OCI-LY3 (cell line): Measurements from ENCODE around the gene TLK1.

Experiments
- H2AFZ ChIP-seq: fragments of 200-600, 300-600 bp; shearing (Covaris generic); 2 replicates; pipeline ENCODE4 v1.6.0; 2014; ENCODE audit warnings: antibody characterized with exemption, low read depth, low read length
- H3K27ac ChIP-seq: fragments of 200-600, 300-600 bp; sonication (generic); 2 replicates; pipeline ENCODE4 v1.5.1; 2014; ENCODE audit warnings: mild to moderate bottlenecking, low read length, moderate library complexity, mixed read lengths
- H3K27me3 ChIP-seq: fragments of 200-600, 300-600 bp; sonication (generic); 2 replicates; pipeline ENCODE4 v1.6.1; 2014; ENCODE audit warnings: low read depth, low read length, mixed read lengths
- H3K36me3 ChIP-seq: fragments of 200-600, 300-600 bp; sonication (generic); replicated peaks from 2 replicates; pipeline ENCODE3; 2014; ENCODE audit warnings: low read depth, low read length, mixed read lengths
- H3K4me1 ChIP-seq: fragments of 300-600, 200-600 bp; sonication (generic); 2 replicates; pipeline ENCODE4 v1.6.1; 2014; ENCODE audit warnings: low read length, mixed read lengths
- H3K4me2 ChIP-seq: fragments of 200-600, 300-600 bp; sonication (generic); 2 replicates; pipeline ENCODE4 v1.6.1; 2014; ENCODE audit warnings: low read length, mixed read lengths
- H3K4me3 ChIP-seq: fragments of 300-600, 200-600 bp; sonication (generic); 2 replicates; pipeline ENCODE4 v1.5.1; 2014; ENCODE audit warnings: antibody characterized with exemption, mild to moderate bottlenecking, low read length, moderate library complexity
- H3K79me2 ChIP-seq: fragments of 300-600, 200-600 bp; shearing (Covaris generic); 2 replicates; pipeline ENCODE4 v1.6.1; 2014; ENCODE audit warnings: mild to moderate bottlenecking, low read length, mixed read lengths
- H3K9ac ChIP-seq: fragments of 300-600, 200-600 bp; shearing (Covaris generic); 2 replicates; pipeline ENCODE4 v1.6.0; 2014; ENCODE audit warnings: mild to moderate bottlenecking, low read length, moderate library complexity
- H3K9me3 ChIP-seq: fragments of 200-600, 300-600 bp; shearing (Covaris generic); 2 replicates; pipeline ENCODE4 v1.6.1; 2014; ENCODE audit warnings: low read length, mixed read lengths; ENCODE audit not compliant: insufficient read depth
- H4K20me1 ChIP-seq: fragments of 200-600, 300-600 bp; sonication (generic); 2 replicates; pipeline ENCODE4 v1.6.1; 2016; ENCODE audit warnings: low read length, mixed read lengths; ENCODE audit not compliant: insufficient read depth
- CTCF ChIP-seq: fragments of 200-600, 300-600 bp; sonication (generic); IDR thresholded peaks from 2 replicates; pipeline ENCODE4 v1.5.1; 2014; ENCODE audit warnings: antibody characterized with exemption, low read length, low read depth
- EZH2phosphoT487 ChIP-seq: fragments of 200-600 bp; shearing (Covaris generic); IDR thresholded peaks from 2 replicates; pipeline ENCODE4 v1.6.1; 2018; ENCODE audit warnings: antibody characterized with exemption, mixed run types, low read depth

TLK1 gene

DNA sequence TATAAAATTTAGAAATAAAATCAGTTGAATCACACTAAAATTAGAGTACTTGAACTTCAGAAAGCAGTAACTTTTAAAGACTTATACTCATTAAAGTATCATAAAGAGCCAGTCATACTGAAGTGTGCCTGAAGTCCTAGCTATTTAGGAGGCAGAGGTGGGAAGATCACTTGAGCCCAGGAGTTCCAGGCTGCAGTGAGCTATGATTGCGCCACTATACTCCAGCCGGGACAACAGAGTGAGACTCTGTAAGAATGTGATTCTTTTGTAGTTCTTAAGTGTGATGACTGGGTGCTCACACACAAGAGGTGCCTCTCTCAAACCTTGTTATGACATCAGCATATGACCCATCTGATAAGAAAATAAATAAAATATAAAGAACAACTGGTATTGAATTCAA is 14.6 kb downstream of the TLK1 start:
- no peak overlapping the region for H3K4me2 ChIP-seq
- no peak overlapping the region for H3K4me3 ChIP-seq
- peaks cover 92% of the 10 kb centered on the region for H4K20me1 ChIP-seq
- H3K79me2 ChIP-seq = peaks cover 97% of the 10 kb centered on the region
- no peak overlapping the region for H3K9ac ChIP-seq
- no peaks in the 10 kb centered on the region for H3K9me3 ChIP-seq
- no peak overlapping the region for H3K27ac ChIP-seq
- no peaks in the 10 kb centered on the region for H3K27me3 ChIP-seq
- no peaks in the 10 kb centered on the region for H3K36me3 ChIP-seq
- H2AFZ ChIP-seq = no peak overlapping the region
- peaks cover 8% of the 10 kb centered on the region for H3K4me1 ChIP-seq
- TF ChIP-seq CTCF (no peak), EZH2phosphoT487 (no peak)

DNA sequence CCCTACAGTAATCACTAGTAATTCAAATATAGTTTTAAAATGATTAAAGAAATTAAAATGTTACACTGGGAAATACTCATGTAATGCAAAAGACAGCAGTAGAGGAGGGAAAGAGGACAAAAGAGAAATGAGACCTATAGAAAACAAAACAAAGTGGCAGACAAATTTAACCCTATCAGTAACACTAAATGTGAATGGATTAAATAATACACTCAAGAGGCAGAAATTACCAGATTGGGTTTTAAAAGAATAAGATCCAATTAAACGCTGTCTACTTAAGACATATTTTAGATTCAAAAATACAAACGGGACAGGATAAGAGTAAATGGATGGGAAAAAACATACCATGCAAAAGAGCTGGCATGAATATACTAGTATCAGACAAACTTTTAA is 17.0 kb downstream of the TLK1 start:
- Histone ChIP-seq H3K27ac (no peak overlapping the region), H3K4me3 (no peak overlapping the region), H2AFZ (no peak overlapping the region), H3K79me2 (peaks cover 100% of the 10 kb centered on the region), H3K9ac (no peak overlapping the region), H3K9me3 (no peaks in the 10 kb centered on the region), H3K4me1 (peaks cover 8% of the 10 kb centered on the region), H3K36me3 (no peaks in the 10 kb centered on the region), H3K27me3 (no peaks in the 10 kb centered on the region), H4K20me1 (peaks cover 95% of the 10 kb centered on the region), H3K4me2 (no peak overlapping the region)
- TF ChIP-seq CTCF (no peak), EZH2phosphoT487 (no peak)

- Histone ChIP-seq H3K4me1 (peaks cover 8% of the 10 kb centered on the region), H4K20me1 (peaks cover 92% of the 10 kb centered on the region), H3K4me3 (no peak overlapping the region)
Observed at GRCh38 chr2:171142398-171142797, 18.3 kb downstream of the TLK1 start.

GRCh38 chr2:171141320-171141719 is 19.4 kb downstream of the TLK1 start:
- Histone ChIP-seq H3K27ac (no peak overlapping the region), H3K4me1 (peaks cover 8% of the 10 kb centered on the region), H3K36me3 (no peaks in the 10 kb centered on the region), H3K9ac (no peak overlapping the region), H3K27me3 (no peaks in the 10 kb centered on the region), H3K4me2 (no peak overlapping the region), H3K4me3 (no peak overlapping the region), H4K20me1 (peaks cover 92% of the 10 kb centered on the region), H3K9me3 (no peaks in the 10 kb centered on the region), H3K79me2 (peaks cover 99% of the 10 kb centered on the region), H2AFZ (no peak overlapping the region)
- TF ChIP-seq CTCF (no peak), EZH2phosphoT487 (no peak)

More at GRCh38 chr2:171142398-171142797, 18.3 kb downstream of the TLK1 start:
- H3K9me3 ChIP-seq = no peaks in the 10 kb centered on the region
- no peak overlapping the region for H2AFZ ChIP-seq
- peaks cover 99% of the 10 kb centered on the region for H3K79me2 ChIP-seq
- H3K36me3 ChIP-seq = no peaks in the 10 kb centered on the region
- TF ChIP-seq EZH2phosphoT487 (no peak), CTCF (no peak)
- H3K27ac ChIP-seq = no peak overlapping the region
- no peak overlapping the region for H3K4me2 ChIP-seq
- no peak overlapping the region for H3K9ac ChIP-seq
- no peaks in the 10 kb centered on the region for H3K27me3 ChIP-seq
